D721Med (cell line): ENCODE results near the gene SNTG2.

Source experiments
- DNase-seq: peaks from one replicate; pipeline ENCODE4 v3.0.0; 2011; ENCODE audit warnings: low spot score; ENCODE audit not compliant: insufficient read length
- FAIRE-seq: peaks from 2 replicates; lab custom pipeline; 2011; peaks lifted over from hg19 to GRCh38; lab: Jason Lieb, UNC
- CTCF ChIP-seq: IDR thresholded peaks from 2 replicates; pipeline ENCODE4 v1.5.1; 2012; ENCODE audit warnings: mild to moderate bottlenecking, control low read depth; ENCODE audit not compliant: insufficient read depth; ENCODE audit errors: missing control alignments

Gene SNTG2

DNA sequence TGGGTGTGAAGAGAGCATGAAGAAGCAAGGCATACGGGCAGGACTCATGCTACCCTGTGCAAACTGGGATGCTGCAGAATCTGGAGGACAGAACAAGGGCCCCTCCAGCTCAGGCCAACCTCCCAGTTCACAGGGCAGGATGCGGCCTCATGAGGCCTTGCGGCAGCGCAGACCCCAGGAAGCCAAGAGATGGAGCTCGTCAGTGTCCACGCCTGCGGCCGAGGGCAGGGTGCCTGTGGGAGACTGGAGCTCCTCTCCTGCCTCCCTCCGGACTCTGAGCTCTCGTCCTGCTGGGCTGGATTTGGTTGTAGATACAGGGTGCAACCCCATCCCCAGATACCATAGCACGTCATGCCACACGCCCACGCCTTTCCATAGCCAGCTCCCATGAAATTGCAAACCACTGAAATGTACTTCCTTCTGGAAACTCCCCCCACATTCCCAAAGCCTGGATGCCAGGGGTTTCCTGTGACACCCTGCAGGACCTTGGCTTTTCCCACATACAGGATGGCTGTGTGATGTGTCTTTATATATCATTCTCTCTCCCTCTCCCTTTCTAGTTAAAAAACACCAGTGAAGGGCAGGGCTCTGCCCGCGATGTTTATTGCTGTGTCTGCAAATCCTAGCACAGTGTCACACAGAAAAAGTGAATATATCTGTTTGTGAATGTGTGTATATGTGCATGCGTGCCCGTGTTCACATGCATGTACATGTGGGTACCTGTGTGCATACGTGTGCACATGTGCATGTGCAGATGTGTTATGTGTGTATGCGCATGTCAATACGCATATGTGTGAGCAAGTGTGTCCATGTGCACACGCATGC lies 12.3 kb upstream of the SNTG2 start:
- DNase-seq (no peak), FAIRE-seq (no peak)
- TF ChIP-seq CTCF: no peak

GRCh38 chr2:939936-940601 lies 10.6 kb upstream of the SNTG2 start:
- no peak for TF ChIP-seq CTCF
- no peak for DNase-seq
- no peak for FAIRE-seq

DNA sequence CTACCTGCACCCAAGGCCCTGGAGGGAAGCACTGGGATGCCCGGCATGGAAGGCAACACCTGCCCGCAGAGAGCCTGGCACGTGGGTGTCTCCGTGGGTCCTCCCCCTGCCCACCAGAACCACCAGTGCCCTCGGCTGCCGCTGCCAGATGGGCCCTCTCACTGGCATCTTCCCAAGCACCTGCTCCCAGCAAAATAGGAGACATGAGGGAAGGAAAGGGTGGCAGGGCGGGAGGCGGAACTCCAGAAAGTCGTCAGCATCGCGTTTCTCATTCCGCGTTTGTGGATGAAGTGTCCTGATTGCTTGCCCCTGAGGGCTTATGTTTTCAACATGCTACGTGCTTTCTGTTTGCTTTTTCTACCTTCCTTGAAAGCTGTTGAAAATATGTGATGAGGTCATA lies 8.8 kb upstream of the SNTG2 start:
- no peak for TF ChIP-seq CTCF
- FAIRE-seq: no peak
- no peak for DNase-seq

GRCh38 chr2:942775-943460 lies 7.7 kb upstream of the SNTG2 start:
- no peak for DNase-seq
- TF ChIP-seq CTCF: no peak
- FAIRE-seq: no peak

- DNase-seq: no peak
- no peak for FAIRE-seq
- no peak for TF ChIP-seq CTCF
Measured at GRCh38 chr2:943461-943797, 7.2 kb upstream of the SNTG2 start.

DNA sequence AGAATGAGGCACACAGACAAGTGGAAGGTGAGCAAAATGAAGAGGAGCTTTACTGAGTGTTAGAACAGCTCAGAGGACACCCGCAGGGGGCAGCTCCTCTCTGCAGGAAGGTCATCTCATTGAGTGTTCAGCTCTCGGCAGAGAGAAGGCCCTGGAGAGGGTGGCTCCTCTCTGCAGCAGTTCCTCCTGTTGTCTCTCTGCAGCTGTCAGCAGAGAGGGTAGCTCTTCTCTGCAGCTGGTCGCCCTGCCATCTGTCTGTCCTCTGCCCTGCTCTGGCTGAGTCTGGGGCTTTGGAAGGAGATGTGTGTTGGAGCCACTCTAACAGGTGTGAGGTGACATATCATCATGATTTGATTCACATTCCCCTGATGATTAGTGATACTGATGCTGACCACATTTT lies 6.8 kb upstream of the SNTG2 start:
- no peak for DNase-seq
- FAIRE-seq: no peak
- no peak for TF ChIP-seq CTCF
